Upper lobe of right lung (tissue), 1 donor: ENCODE data around the gene PCK2. TPM values are rescaled to one million over a fixed set of nuclear protein-coding genes. Genes with fewer than 3 reads are reported as not detected.

Source experiments
- ATAC-seq: fragments of 200-7000 bp; cut with Tn5 transposase; one replicate; pipeline ENCODE4 v1.9.1; 2020; ENCODE audit warnings: mild to moderate bottlenecking, moderate library complexity
- DNase-seq: peaks from one replicate; pipeline ENCODE4 v3.0.0-alpha.2; 2020
- H3K27ac ChIP-seq: fragments of 200-600 bp; one replicate; pipeline ENCODE4 v1.8.0; 2022
- H3K27me3 ChIP-seq: fragments of 200-600 bp; one replicate; pipeline ENCODE4 v1.8.0; 2022; ENCODE audit warnings: mild to moderate bottlenecking
- H3K36me3 ChIP-seq: fragments of 200-600 bp; one replicate; pipeline ENCODE4 v1.8.0; 2022
- H3K4me1 ChIP-seq: fragments of 200-600 bp; one replicate; pipeline ENCODE4 v1.8.0; 2022
- H3K4me3 ChIP-seq: fragments of 200-600 bp; one replicate; pipeline ENCODE4 v1.8.0; 2022; ENCODE audit warnings: mild to moderate bottlenecking
- H3K9me3 ChIP-seq: fragments of 200-600 bp; one replicate; pipeline ENCODE4 v1.8.0; 2022
- intact Hi-C: fragments of 100-400 bp; cut with DNase I; formaldehyde crosslinking; loops from one replicate; pipeline ENCODE4 v1.11.0; 2022
- total RNA-seq: library from RNA; stranded (reverse); fragmentation: NEBNext Ultra II Directional; extraction: Animal tissue kit (Norgen Biotek cat#: 25700); gene quantifications from one replicate; pipeline ENCODE4 v1.2.1, GENCODE V29; 2021
- TF ChIP-seq, protein P1 (sequence below): fragments of 200-600 bp; IDR thresholded peaks from one replicate; pipeline ENCODE4 v1.8.0; 2022; ENCODE audit warnings: antibody characterized with exemption
- donor health status: DM: no; HTN: yes; CAD: no; lungs with severe emphysema.

The PCK2 gene
- total RNA-seq, 1 donor from 2014 or later = 39.9 TPM

DNA sequence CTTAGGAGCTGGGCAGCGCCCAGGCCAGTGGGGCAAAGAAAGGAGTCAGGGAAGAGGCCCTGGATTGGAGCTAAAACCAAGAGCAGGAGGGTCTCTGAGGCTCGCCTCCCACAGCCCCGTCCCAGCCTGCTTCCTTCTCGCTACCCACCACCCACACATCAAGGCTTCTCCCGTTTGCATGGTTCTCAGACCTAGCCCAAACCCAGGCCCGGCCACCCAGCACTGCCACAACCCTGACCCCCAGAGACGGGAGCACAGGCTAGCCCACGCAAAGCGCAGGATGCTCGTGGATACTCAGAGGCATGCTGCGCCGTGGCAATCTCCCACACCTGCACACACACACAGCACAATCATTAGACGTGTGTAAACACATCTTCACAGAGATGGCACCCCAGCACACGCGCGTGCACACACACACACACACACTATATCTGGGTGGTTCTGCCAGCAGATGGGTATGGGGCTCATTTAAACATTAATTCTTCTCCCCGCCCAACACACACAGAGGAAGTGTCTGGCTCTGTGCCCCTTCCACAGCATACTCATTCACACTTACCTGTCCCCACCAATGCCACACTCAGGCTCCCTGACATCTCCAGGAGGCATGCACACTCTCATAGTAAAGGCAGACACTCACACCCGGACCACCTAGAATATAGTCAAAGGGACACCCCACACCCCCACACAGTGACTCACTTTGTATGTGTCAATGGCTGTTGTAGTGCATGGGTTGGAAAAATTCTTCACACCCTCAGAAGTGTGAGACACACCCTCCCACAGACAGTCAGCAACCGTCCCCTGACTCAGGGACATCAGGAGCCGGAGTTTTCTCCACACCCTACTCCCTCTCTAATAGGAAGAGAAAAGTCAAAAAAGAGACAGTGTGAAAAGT, 41.2 kb upstream of the PCK2 start:
- intact Hi-C loops = loop anchor here (10.0 kb wide), 1 partner anchor 52 kb away; no protein-coding TSS in a partner anchor
- no peak for DNase-seq
- Histone ChIP-seq H3K36me3 (no peaks in the 10 kb centered on the region), H3K27me3 (no peaks in the 10 kb centered on the region), H3K4me1 (peaks cover 14% of the 10 kb centered on the region), H3K4me3 (peak overlapping the region; percentile 71), H3K27ac (no peak overlapping the region), H3K9me3 (no peaks in the 10 kb centered on the region)
- ATAC-seq = no peak
- TF ChIP-seq, protein P1, sequence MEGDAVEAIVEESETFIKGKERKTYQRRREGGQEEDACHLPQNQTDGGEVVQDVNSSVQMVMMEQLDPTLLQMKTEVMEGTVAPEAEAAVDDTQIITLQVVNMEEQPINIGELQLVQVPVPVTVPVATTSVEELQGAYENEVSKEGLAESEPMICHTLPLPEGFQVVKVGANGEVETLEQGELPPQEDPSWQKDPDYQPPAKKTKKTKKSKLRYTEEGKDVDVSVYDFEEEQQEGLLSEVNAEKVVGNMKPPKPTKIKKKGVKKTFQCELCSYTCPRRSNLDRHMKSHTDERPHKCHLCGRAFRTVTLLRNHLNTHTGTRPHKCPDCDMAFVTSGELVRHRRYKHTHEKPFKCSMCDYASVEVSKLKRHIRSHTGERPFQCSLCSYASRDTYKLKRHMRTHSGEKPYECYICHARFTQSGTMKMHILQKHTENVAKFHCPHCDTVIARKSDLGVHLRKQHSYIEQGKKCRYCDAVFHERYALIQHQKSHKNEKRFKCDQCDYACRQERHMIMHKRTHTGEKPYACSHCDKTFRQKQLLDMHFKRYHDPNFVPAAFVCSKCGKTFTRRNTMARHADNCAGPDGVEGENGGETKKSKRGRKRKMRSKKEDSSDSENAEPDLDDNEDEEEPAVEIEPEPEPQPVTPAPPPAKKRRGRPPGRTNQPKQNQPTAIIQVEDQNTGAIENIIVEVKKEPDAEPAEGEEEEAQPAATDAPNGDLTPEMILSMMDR = no peak

DNA sequence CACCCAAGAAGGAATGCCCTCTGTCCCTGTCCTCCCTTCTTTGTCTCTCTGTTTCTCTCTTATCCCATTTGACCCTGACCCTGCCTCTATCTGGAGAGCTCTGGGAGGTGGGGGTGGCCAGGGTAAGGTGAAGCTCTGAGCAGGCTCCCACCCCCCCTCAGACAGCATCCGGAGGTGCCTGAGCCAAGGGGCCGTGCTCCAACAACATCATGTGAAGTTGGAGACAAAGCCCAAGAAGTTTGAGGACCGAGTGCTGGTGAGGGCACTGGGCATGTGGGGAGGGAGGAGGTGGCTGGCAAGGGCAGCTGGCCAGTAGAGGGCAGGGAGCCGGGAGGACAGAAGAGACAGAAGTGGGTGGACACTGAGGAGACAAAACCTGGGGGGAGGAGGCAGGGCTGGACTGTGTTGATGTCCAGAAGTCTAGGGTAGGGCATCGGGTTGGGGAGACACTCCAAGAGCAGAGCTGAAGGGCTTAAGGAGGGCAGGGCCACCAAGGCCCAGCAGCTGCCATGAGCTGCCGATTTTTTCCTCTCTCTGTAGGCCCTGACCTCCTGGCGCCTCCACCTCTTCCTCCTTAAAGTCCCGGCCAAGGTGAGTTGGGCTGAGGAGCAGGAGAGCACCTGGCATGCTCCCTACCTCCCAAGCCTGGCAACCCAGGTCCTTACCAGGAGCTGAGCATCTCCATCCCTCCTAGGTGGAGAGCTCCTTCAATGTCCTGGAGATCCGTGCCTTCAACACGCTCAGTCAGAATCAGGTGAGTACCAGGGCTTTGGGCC, 40.4 kb upstream of the PCK2 start:
- TF ChIP-seq, protein P1 = no peak
- no peak for ATAC-seq
- intact Hi-C loops = loop anchor here (10.0 kb wide), 1 partner anchor 51 kb away; no protein-coding TSS in a partner anchor
- Histone ChIP-seq H3K9me3 (no peaks in the 10 kb centered on the region), H3K27me3 (no peaks in the 10 kb centered on the region), H3K36me3 (no peaks in the 10 kb centered on the region), H3K27ac (no peak overlapping the region), H3K4me1 (peaks cover 14% of the 10 kb centered on the region), H3K4me3 (no peak overlapping the region)
- no peak for DNase-seq

DNA sequence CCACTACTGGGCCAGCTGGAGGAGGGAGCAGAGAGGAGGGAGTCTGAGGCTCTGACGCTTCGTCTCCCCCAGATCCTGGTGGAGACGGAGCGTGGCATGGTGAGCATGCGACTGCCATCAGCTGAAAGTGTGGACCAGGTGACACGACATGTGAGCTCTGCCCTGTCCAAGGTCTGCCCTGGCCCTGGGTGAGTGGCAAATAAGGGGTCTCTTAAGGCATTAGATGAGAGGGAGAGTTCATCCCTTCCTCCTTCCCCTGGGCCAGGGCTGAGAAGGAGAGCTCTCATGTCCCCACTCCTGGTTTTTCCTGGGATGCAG, 39.8 kb upstream of the PCK2 start:
- Histone ChIP-seq H3K4me3 (no peak overlapping the region), H3K27me3 (no peaks in the 10 kb centered on the region), H3K27ac (no peak overlapping the region), H3K9me3 (no peaks in the 10 kb centered on the region), H3K36me3 (no peaks in the 10 kb centered on the region), H3K4me1 (peaks cover 14% of the 10 kb centered on the region)
- intact Hi-C loops = loop anchor here (10.0 kb wide), 1 partner anchor 51 kb away; no protein-coding TSS in a partner anchor
- no peak for ATAC-seq
- DNase-seq = no peak
- TF ChIP-seq, protein P1 = no peak

DNA sequence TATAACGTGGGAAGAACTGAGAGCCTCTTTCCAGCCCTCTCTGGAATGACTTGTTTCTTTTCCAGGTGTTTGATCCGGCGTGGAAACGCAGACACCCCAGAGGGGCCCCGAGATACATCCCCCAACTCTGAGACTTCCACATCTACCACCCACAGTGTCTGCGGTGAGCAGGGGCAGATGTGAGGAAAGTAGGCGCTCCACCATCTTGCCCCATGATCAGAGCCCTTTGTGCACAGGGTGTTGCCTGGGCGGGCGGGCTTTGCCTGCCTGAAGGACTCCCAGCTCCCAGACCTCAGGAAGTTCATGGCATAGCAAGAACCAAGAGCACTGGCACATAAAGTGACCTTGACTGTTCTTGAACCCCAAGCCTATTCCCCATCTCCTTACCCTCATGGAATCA, 39.5 kb upstream of the PCK2 start:
- DNase-seq = no peak
- intact Hi-C loops = loop anchor here (10.0 kb wide), 1 partner anchor 50 kb away; no protein-coding TSS in a partner anchor
- peaks cover 14% of the 10 kb centered on the region for H3K4me1 ChIP-seq
- H3K36me3 ChIP-seq = no peaks in the 10 kb centered on the region
- no peak for ATAC-seq
- H3K4me3 ChIP-seq = no peak overlapping the region
- no peak overlapping the region for H3K27ac ChIP-seq
- TF ChIP-seq, protein P1 = no peak
- no peaks in the 10 kb centered on the region for H3K9me3 ChIP-seq
- no peaks in the 10 kb centered on the region for H3K27me3 ChIP-seq

DNA sequence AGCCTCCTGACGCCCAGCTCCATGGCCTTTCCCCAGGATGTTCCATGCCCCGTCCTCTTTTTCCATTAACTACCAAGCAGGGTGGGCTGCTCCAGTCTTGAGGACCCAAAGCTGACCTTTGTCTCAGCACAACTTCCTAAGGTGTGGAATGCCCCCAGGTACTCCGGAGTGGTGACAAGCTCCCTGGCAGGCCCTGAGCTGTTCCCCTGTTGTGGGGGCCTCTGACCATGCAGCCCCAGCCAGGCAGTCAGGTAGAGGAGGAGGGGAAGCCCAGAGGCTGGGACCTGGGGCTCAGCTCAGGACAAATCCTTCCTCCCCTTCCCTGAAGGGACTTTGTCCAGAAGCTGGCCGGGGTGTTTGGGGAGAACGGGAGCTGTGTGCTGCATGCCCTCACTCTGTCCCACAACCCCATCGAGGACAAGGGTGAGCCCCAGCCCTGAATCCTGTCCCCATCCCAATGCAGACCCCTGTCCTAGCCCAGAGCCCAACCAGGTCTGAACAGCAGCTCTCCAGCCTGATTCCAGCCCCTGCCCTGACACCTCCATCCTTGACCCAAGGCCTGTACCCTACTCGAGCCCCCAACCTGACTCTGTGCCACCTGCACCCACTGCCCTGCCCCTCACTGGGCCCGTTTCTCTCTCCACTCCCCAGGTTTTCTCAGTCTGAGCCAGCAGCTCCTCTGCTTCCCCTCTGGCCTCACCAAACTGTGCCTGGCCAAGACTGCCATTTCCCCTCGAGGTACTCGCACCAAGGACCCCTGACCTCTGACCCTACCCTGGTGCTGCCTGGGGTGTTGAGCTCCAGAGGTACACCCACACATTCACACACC, 37.9 kb upstream of the PCK2 start:
- Histone ChIP-seq H3K27ac (no peak overlapping the region), H3K36me3 (no peaks in the 10 kb centered on the region), H3K9me3 (no peaks in the 10 kb centered on the region), H3K27me3 (no peaks in the 10 kb centered on the region), H3K4me3 (no peak overlapping the region), H3K4me1 (peaks cover 14% of the 10 kb centered on the region)
- intact Hi-C loops = loop anchor here (10.0 kb wide), 1 partner anchor 49 kb away; no protein-coding TSS in a partner anchor
- TF ChIP-seq, protein P1 = no peak
- DNase-seq (no peak), ATAC-seq (no peak)
